GM19025 (cell line): ENCODE measurements around the gene NKD1.

ENCODE experiments used
- ATAC-seq: cut with Tn5 transposase; IDR thresholded peaks from one replicate; pipeline ENCODE4 v1.9.1; 2021; ENCODE audit warnings: mild to moderate bottlenecking, low read depth, moderate library complexity; ENCODE audit not compliant: unreplicated experiment

Gene NKD1

GRCh38 chr16:50640919-50641817 lies 93.0 kb downstream of the NKD1 start:
- no peak for ATAC-seq

DNA sequence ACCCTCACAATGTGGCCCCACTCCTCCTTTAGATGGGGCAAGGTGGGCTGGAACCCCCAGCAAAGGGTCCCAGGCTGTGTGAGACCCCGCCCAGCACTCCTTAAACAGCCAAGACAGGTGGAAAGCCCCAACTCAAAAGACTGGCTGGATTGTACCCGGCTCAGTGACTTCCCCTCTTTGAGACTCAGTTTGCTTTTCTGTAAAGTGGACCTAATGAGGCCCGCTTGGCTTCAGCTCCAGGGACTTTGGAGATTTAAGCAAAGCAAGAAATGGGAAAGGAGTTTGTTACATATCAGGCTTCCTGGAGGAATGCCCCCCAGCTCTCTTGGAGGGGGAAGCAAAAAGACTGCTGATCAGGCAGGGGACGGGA lies 93.6 kb downstream of the NKD1 start:
- no peak for ATAC-seq

- no peak for ATAC-seq
Observed at GRCh38 chr16:50642349-50642748, 94.2 kb downstream of the NKD1 start.

DNA sequence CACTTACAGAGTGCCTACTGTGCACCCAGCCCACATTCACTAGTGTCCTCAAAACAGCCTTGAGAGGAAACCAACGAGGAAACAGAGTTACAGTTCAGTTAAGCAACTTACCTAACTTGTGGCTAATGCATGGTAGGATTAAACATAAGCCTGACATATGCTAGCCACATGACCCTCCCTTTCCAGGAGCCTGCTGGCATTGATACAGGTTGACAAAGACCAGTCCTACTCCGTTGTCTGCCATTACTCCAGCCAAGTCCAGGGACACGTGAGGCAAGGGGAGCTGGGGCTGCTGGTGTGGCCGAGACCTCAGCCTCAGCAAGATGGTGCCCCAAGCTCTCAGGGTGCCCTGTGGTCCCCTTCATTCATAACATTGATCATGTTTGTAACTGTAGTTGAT lies 95.0 kb downstream of the NKD1 start:
- ATAC-seq, result no peak

DNA sequence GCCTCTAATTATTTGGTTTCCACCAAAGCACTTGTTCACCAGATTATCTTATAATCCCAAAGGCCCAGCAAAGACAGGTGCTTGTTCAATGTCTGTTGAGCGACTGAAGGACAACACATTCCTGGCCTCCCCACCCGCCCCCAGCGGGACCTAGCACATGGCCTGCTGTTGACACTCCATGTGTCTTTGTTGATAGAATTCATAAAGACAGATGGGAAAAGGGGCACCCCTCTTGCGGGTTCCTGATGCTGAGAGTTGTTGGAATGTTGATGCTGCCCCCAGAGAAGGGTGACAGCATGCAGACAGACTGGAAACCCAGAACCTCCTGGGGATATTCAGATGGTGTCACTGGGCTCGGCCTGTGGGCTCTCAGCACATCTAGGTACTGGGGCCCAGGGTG lies 96.0 kb downstream of the NKD1 start:
- no peak for ATAC-seq

DNA sequence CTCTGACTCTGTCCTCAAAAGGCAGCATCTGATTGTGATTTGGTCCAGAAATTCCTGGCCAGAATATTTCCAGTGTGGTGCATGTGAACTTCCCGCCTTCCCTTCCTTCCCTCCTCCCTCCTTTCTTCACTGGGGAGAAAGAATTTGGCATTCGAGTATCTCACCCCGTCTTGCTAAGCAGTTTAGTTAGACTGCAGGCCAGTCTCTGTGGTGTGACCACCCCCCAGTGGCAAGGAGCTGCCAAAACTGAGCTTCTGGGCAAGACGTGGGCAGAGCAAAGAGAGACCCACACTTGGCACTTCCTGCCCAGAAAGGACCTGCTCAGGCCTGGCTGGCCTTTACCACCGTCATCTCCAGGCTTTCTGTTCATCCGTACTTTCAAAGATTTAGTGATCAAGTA lies 96.5 kb downstream of the NKD1 start:
- ATAC-seq, result no peak

DNA sequence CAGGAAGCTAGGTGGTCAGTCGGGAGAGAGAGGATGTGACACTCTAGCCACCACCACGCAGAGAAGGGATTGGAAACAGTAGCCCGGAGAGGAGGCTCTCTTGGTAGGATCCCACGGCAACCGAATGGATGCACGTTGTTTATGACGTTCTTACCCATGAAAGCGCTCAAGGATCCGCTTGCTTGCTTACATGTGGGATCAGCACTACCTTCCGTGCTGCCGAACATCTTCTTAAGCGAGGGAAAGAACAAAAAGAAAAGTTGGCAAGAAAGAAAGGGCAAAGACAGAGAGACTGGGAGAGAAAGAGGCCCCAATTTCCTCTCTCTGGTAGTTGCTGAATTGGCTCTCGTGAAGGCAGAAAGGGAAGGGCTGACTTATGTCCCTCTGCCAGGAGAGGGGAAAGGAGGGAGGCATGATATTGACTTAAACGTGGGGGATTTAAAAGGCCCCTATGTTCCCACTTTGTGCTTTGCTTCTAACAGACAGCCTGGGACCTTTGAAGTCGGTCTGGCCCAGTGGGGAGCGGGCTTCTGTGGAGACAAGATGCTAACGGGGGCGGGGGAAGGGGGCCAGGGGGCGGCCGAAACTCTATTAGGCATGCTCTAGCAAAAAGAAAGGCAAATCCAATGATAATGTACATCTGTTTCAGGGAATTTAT lies 97.5 kb downstream of the NKD1 start:
- no peak for ATAC-seq

DNA sequence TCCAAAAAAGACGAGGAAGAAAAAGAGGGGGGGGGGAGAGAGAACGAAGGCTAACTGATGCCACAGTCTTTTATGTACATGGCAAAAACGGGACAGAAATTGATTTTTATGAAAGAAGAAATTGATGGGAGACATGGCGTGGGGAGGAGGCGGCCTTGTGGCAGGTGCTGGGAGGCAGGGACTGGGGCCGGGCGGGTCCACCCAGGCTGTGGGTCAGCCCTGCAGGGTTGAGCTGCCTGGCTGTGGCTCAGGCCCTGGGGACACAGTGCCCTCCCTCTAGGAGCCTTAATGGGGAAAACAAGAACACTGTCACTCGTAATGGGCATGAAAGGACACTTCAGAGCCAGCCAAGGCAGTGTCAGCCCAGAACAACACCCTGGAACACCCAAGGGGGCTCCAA lies 98.1 kb downstream of the NKD1 start:
- ATAC-seq, result no peak

DNA sequence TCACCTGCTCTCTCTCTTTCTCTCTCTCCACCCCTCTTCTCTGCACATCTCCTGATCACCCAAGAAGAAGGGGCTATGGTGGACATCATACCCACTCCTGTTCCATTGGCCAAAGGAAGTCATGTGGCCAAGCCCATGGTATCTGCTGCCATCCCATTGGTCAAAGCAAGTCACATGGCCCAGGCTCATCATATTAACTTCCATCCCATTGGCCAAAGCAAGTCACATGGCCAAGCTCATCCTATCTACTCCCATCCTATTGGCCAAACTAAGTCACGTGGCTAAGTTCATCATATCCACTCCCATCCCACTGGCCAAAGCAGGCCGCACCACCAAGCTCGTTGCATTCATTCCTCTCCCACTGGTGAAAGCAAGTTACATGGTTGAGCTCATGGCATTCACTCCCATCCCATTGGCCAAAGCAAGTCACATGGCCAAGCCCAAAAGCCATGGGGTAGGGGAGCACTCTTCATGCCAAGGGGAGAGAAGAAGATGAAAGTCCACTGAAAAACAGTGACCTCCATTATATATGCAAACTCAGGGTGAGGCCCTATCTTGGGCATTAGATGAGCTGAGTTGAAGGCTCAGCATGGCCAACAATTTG lies 103.7 kb downstream of the NKD1 start:
- no peak for ATAC-seq

- no peak for ATAC-seq
Observed at GRCh38 chr16:50652836-50653425, 104.7 kb downstream of the NKD1 start.

DNA sequence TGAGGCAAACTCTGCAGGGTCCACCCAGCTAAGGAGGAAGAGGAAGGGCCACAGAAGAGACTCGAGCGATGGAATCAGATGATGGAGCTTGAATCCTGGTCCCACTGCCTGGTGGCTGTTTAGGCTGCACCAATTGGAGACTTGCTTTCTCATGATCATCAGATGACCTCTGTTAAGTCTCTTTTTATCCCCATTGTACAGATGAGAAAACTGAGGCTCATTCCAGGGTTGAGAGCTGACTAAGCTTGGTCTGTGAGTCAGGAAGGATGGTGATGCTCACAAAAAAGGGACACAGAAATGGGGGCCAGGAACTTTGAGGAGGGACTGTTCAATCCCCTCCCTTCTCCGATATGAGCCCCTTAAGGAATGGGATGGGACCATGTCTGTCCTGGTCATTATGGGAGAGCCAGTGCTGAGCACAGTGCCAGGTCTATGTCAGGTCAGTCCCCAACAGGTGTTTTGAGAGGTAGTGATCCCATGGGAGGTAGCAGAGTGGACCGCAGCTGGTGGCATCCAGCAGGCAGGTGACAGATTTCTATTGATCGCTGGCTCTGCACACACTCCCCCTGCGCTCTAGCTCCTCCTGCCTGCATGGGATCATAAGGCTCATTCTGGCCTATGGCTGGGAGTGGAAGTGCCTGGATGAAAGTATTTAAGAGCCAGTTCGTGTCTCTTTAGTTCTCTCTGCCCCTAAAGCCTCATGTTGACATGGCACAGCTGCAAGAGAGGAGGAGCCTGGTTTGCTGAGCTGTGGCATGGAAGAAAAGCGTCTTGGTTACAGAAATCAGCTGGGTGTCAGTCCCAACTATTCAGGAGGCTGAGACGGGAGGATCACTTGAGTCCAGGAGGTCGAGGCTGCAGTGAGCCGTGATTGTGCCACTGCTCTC lies 105.7 kb downstream of the NKD1 start:
- ATAC-seq, result no peak

GRCh38 chr16:50655558-50656055 lies 107.4 kb downstream of the NKD1 start:
- ATAC-seq, result no peak

DNA sequence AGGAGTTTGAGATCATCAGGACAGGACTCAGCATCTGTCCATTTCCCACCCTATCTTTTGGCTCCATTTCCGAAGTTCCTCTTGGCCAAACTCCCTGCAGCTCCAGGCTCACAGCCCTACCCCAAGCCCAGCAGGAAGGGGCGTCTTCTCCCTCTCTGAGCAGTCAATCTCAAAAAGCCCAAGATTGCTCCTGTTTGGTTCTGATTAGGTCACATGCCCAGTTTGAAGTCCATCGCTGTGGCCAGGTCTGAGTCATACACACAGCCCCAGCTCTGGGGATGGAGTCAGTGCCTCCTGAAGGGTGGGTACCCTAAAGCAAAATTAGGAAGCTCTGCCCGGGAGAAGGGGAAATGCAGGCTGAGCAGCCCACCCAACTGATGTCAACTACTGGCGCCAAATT lies 109.0 kb downstream of the NKD1 start:
- no peak for ATAC-seq

DNA sequence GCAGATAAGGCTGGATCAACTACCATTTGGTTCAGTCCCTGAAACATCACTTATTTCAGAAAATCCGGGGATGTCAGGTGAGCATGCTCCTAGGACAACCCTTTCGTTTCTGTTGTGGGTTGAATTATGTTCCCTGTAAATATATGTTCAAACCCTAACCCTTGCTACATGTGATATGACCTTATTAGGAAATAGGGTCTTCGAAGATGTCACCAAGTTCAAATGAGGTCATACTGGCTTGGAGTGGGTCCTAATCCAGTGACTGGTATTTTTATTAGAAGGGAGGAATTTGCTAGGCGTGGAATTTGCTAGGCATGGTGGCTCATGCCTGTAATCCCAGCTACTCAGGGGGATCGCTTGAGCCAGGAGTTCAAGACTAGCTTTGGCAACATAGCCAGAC lies 111.6 kb downstream of the NKD1 start:
- no peak for ATAC-seq

DNA sequence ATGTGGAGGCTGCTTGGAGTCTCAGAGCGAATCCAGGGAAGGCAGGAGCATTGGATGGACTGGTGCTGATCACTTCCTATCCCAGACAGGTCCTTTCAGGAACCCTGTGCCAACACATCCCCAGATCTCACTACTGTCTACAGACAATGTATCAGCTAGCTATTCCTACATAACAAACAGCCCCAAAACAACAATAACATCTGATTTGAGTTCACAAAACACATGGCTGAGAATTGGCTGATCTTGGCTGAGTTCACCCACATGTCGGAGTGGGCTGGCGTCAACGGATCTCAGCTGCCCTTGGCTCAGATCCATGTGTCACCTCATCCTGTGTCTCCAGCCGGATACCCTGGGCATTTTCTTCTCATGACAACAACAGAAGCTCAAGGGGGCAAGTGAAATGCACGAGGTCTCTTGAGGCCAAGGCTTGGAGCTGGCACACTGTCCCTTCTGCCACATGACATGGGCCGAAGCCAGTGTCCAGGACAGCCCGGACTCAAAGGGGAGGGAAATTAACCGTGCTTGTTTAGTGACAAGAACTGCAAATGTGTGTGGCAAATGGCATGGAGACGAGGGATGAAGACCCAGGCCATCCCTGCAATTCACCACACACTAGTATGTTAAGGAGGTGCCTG lies 114.2 kb downstream of the NKD1 start:
- ATAC-seq, result no peak

DNA sequence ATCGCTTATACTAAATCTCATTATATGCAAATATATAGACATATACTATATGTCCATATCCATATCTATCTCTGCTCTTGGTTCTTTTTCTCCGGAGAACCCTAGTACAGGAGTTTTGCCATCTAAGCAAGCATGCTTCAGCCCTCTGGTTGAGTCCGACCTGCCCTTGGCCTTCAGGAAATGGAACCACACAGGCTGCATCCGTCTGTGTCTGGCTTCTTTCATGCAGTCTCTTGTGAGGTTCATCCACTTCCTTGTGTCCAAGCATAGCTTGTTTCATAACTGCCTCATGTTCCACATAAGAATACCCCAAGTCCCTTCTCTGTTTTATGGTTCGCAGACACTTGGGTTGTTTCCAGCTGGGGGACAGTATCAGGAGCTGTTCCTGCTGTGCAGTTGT lies 116.1 kb downstream of the NKD1 start:
- ATAC-seq, result no peak

DNA sequence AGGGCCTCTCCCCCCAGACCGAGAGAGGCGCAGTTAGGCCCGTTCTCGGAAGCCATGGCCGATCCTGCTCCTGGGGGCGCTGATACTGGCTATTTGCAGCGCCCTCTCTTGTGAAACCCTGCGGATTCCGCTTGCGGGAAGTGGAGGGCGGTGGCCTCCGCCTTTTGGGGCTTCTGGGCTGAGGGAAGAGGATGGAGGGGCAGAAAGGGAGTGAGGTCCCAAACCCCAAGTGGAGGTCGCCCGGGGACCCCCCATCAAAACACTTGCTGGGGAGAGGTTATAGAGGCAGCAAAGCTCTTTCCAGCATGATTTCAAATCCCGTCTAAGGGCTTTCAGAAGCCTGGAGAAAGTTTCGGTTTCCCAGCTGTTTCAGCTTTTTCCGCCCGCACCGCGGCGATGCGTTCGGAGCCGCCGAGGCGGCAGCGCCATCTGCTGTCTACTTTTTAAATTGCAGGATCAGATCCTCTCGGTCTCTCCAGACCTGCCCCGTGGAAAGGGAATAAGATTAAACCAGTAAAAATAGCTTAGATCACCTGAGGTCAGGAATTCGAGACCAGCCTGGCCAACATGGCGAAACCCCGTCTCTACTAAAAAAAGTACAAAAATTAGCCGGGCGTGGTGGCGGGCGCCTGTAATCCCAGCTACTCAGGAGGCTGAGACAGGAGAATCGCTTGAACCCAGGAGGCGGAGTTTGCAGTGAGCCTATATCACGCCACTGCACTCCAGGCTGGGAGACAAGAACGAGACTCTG lies 117.1 kb downstream of the NKD1 start:
- ATAC-seq, result no peak

DNA sequence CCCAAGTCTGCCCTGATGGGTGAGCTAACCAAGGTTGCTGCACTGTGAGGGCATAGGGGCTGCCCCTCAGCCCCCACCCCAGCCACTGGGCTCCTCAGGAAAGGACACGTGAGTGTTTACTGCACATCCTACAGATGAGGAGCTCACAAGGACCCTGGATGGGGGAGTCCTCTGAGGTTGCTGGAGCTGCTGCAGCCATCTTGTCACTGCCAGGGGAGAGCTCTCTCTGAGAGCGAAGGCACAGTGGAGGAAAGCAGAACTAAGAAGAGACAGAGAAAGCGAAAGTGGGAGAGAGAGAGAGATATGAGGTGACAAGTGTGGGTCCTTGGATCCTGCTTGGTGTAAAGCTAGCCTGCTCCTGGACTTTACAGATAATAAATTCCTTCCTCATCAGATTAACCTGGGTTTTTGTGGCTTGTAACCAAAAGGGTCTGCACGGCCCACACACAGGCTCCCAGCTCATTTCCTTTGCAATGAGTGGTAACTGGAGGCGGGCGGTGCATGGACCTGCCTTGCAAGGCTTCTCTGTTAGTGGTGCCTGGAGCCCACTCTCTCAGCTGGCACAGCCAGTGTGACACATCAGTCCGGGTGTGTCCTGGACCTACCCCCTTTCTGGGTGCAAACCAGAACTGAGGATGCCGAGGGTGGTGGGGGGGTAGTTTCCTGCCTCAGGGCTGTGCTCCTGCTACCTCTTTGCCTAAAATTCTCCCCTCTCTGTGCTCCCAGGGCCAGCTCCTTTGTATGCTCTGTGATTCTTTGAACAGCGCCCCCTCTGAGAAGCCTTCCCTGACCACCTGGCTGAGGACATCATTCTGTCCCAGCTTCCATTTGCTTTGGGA lies 118.7 kb downstream of the NKD1 start:
- ATAC-seq, result peak; percentile 85
